ENCODE measurements around the gene MXD4. TPM values are rescaled to one million over a fixed set of nuclear protein-coding genes. Genes with fewer than 3 reads are reported as not detected.

Gene MXD4
- total RNA-seq, 1 experiment from 2014 or later: 22.0 TPM

GRCh38 chr4:2254665-2255500 lies 7.0 kb downstream of the MXD4 start:
- BruUV-seq (replicated peaks): no TSS peak
- Histone ChIP-seq H3K4me1 (ENCODE audit: control insufficient read depth in 1 of 2, insufficient read depth in 2 of 2, low read length in 2 of 2) (no peaks in the 10 kb centered on the region), H4K20me1 (ENCODE audit: insufficient read depth) (no peaks in the 10 kb centered on the region), H3K79me2 (ENCODE audit: insufficient read depth, low read length) (no peaks in the 10 kb centered on the region), H3K9ac (ENCODE audit: low read length) (no peak overlapping the region), H3K4me3 (replicated peaks in 1 of 2; ENCODE audit: low read depth in 1 of 2, low read length in 2 of 2) (no peak overlapping the region), H2AFZ (ENCODE audit: low read depth, low read length, poor library complexity, severe bottlenecking) (no peak overlapping the region), H3K27me3 (ENCODE audit: insufficient read depth, low read length) (no peaks in the 10 kb centered on the region), H3K27ac (ENCODE audit: low read depth, low read length) (no peak overlapping the region), H3K4me2 (ENCODE audit: low read length) (no peak overlapping the region), H3K9me3 (ENCODE audit: control insufficient read depth in 1 of 2, insufficient read depth in 1 of 2, low read depth in 1 of 2, low read length in 2 of 2) (no peaks in the 10 kb centered on the region), H3K9me2 (ENCODE audit: insufficient read depth) (no peaks in the 10 kb centered on the region), H3K36me3 (ENCODE audit: control insufficient read depth in 1 of 2, insufficient read depth in 2 of 2, low read length in 2 of 2) (no peaks in the 10 kb centered on the region)
- ChIA-PET CTCF (no interaction called here), RAD21 (ENCODE audit: low non-redundant PET in 1 of 2, low total read pairs in 2 of 2, uncharacterized antibody in 2 of 2, unreplicated experiment in 2 of 2) (no interaction called here), POLR2A (no interaction called here)
- DNase-seq (ENCODE audit: low read depth, low spot score): no peak
- no peak for ATAC-seq
- intact Hi-C loops (cut with micrococcal nuclease): no loop called here
- no peak for TF ChIP-seq RAD21 (IDR thresholded peaks at IDR 0.05; ENCODE audit: low read depth)
- no peak for TF ChIP-seq JUND (IDR thresholded peaks at IDR 0.05)
- no peak for TF ChIP-seq MAX (IDR thresholded peaks at IDR 0.05)
- no peak for TF ChIP-seq CEBPB (IDR thresholded peaks at IDR 0.05; ENCODE audit: low read depth)
- no peak for TF ChIP-seq SRF (IDR thresholded peaks at IDR 0.05; ENCODE audit: low read depth)

- ChIA-PET CTCF (no interaction called here), POLR2A (no interaction called here), RAD21 (ENCODE audit: low non-redundant PET in 1 of 2, low total read pairs in 2 of 2, uncharacterized antibody in 2 of 2, unreplicated experiment in 2 of 2) (no interaction called here)
- H2AFZ ChIP-seq (ENCODE audit: low read depth, low read length, poor library complexity, severe bottlenecking): no peak overlapping the region
- intact Hi-C loops (cut with micrococcal nuclease): no loop called here
- ATAC-seq (no peak), DNase-seq (ENCODE audit: low read depth, low spot score) (no peak)
- H3K4me3 ChIP-seq (replicated peaks in 1 of 2; ENCODE audit: low read depth in 1 of 2, low read length in 2 of 2): no peak overlapping the region
- no peaks in the 10 kb centered on the region for H3K4me1 ChIP-seq (ENCODE audit: control insufficient read depth in 1 of 2, insufficient read depth in 2 of 2, low read length in 2 of 2)
- no peak overlapping the region for H3K4me2 ChIP-seq (ENCODE audit: low read length)
- BruUV-seq (replicated peaks): no TSS peak
- H3K79me2 ChIP-seq (ENCODE audit: insufficient read depth, low read length): no peaks in the 10 kb centered on the region
- no peaks in the 10 kb centered on the region for H3K27me3 ChIP-seq (ENCODE audit: insufficient read depth, low read length)
- H4K20me1 ChIP-seq (ENCODE audit: insufficient read depth): no peaks in the 10 kb centered on the region
- H3K9me3 ChIP-seq (ENCODE audit: control insufficient read depth in 1 of 2, insufficient read depth in 1 of 2, low read depth in 1 of 2, low read length in 2 of 2): no peaks in the 10 kb centered on the region
- H3K36me3 ChIP-seq (ENCODE audit: control insufficient read depth in 1 of 2, insufficient read depth in 2 of 2, low read length in 2 of 2): no peaks in the 10 kb centered on the region
- TF ChIP-seq FOSL1 (IDR thresholded peaks at IDR 0.05; ENCODE audit: low read depth) (no peak), CEBPB (IDR thresholded peaks at IDR 0.05; ENCODE audit: low read depth) (no peak), POLR2A (IDR thresholded peaks at IDR 0.05; ENCODE audit: borderline replicate concordance, extremely low read depth, insufficient read depth, insufficient read length) (no peak), EZH2 (IDR thresholded peaks at IDR 0.05) (no peak), SRF (IDR thresholded peaks at IDR 0.05; ENCODE audit: low read depth) (no peak), POLR2AphosphoS5 (IDR thresholded peaks at IDR 0.05; ENCODE audit: low read depth, low read length) (no peak), RAD21 (IDR thresholded peaks at IDR 0.05; ENCODE audit: low read depth) (no peak), EGR1 (IDR thresholded peaks at IDR 0.05; ENCODE audit: low read depth) (no peak), CBX3 (IDR thresholded peaks at IDR 0.05; ENCODE audit: low read depth) (no peak), JUND (IDR thresholded peaks at IDR 0.05) (no peak), ZNF274 (IDR thresholded peaks at IDR 0.05; ENCODE audit: low read depth, low read length) (no peak), TCF7L2 (IDR thresholded peaks at IDR 0.05; ENCODE audit: borderline replicate concordance, extremely low read depth, insufficient read depth, insufficient read length) (no peak), MAX (IDR thresholded peaks at IDR 0.05) (no peak)
- TF ChIP-seq, protein P1, sequence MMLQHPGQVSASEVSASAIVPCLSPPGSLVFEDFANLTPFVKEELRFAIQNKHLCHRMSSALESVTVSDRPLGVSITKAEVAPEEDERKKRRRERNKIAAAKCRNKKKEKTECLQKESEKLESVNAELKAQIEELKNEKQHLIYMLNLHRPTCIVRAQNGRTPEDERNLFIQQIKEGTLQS (IDR thresholded peaks at IDR 0.05): no peak
- no peaks in the 10 kb centered on the region for H3K9me2 ChIP-seq (ENCODE audit: insufficient read depth)
- no peak overlapping the region for H3K27ac ChIP-seq (ENCODE audit: low read depth, low read length)
- H3K9ac ChIP-seq (ENCODE audit: low read length): no peak overlapping the region
Measured at GRCh38 chr4:2253160-2254084, 8.5 kb downstream of the MXD4 start.
